Measurements from ENCODE around the gene CCM2. TPM values are rescaled to one million over a fixed set of nuclear protein-coding genes. Genes with fewer than 3 reads are reported as not detected.
"Not testable (repeated sequence)": the region's sequence is repeated elsewhere in the genome, so short reads cannot be mapped to it uniquely, and the experiment has no call there.

CCM2 gene
- total RNA-seq, 1 experiment from 2014 or later = 42.5 TPM

DNA sequence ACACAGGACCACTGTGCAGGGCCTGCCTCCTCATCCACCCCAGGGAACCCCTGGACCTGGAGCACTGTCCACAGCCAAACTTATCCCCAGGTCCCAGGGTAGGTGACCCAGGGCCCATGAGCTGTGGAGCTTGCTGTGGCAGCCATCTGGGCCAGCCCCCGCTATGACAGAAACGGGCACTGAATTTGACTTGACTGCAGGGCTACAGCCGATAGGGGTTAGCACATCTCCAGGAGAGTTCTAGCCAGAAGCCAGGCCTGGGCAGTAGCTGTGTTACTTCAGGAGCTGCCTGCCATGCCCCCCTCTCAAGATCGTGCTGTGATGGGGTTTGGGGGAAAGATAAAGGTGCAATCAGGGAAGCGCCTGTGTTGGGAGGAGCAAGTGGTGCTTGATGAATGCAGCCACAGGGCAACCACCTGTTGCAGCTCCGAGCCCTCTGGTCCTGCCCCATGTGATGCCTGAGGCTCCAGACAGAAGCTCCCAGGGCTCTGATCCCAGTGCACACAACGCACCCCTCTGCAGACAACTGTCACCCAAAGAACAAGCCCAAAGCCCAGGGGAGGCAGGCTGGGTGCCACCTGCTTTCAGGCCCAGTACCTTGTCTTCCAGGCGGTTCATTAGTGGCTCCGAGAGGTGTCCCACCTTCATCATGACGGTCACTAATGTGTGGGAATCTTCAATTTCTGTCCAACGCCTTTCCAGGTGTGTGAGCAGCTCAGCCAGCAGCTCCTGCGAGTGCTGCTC lies 105.0 kb downstream of the CCM2 start:
- H3K4me1 ChIP-seq (ENCODE audit: low read length) = peaks cover 13% of the 10 kb centered on the region
- peaks cover 32% of the 10 kb centered on the region for H3K79me2 ChIP-seq (ENCODE audit: low read length)
- H3K4me2 ChIP-seq (ENCODE audit: low read depth, low read length, poor library complexity, severe bottlenecking) = no peak overlapping the region

DNA sequence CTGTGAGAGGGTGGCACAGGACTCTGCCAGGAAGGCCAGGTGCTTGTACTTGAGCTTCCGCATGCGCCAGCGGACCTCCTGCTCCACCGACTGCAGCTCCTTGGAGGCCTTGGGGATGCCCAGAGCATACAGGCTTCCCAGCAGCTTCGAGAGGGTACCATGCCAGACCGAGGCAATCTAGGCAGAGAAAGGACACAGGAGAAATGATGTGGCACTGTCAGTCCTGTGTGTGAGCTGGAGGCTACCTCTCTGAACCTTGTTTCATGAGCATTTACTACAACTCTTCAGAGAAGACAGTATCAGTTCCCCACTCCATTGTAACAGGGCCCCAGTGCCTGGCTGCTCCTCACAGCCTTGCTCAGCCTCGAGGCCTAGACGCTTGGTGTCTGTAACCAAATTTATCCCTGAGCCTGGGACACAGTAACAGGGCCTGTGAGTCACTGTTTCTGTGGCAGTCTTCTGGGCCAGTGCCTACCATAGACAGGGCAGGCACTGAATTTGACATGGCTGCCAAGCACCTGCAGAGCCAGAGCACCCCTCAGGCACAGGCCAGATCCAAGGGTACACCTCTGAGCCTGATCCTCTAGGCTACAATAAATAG lies 105.7 kb downstream of the CCM2 start:
- Histone ChIP-seq H3K9me3 (ENCODE audit: low read length) (no peaks in the 10 kb centered on the region), H2AFZ (ENCODE audit: low read length) (no peak overlapping the region), H3K4me1 (ENCODE audit: low read length) (peaks cover 19% of the 10 kb centered on the region), H3K27me3 (ENCODE audit: low read length) (no peaks in the 10 kb centered on the region), H3K4me2 (ENCODE audit: low read depth, low read length, poor library complexity, severe bottlenecking) (no peak overlapping the region), H3K9me2 (replicated peaks; ENCODE audit: insufficient read depth, low read length) (no peaks in the 10 kb centered on the region), H4K20me1 (ENCODE audit: insufficient read depth, low read depth, low read length) (peaks cover 43% of the 10 kb centered on the region), H3K79me2 (ENCODE audit: low read length) (peaks cover 39% of the 10 kb centered on the region), H3K27ac (ENCODE audit: low read length) (no peak overlapping the region), H3K4me3 (ENCODE audit: low read length) (no peak overlapping the region), H3K36me3 (ENCODE audit: insufficient read depth, low read length) (peaks cover 57% of the 10 kb centered on the region), H3K9ac (ENCODE audit: low read length) (no peak overlapping the region)
- DNase-seq = no peak

More for the DNA sequence above, 105.0 kb downstream of the CCM2 start:
- Histone ChIP-seq H3K36me3 (ENCODE audit: insufficient read depth, low read length) (peaks cover 61% of the 10 kb centered on the region), H3K9me2 (replicated peaks; ENCODE audit: insufficient read depth, low read length) (no peaks in the 10 kb centered on the region), H3K4me3 (ENCODE audit: low read length) (no peak overlapping the region), H2AFZ (ENCODE audit: low read length) (no peak overlapping the region), H3K9me3 (ENCODE audit: low read length) (no peaks in the 10 kb centered on the region), H3K27me3 (ENCODE audit: low read length) (no peaks in the 10 kb centered on the region), H3K27ac (ENCODE audit: low read length) (no peak overlapping the region), H4K20me1 (ENCODE audit: insufficient read depth, low read depth, low read length) (peaks cover 43% of the 10 kb centered on the region), H3K9ac (ENCODE audit: low read length) (no peak overlapping the region)
- DNase-seq = no peak

DNA sequence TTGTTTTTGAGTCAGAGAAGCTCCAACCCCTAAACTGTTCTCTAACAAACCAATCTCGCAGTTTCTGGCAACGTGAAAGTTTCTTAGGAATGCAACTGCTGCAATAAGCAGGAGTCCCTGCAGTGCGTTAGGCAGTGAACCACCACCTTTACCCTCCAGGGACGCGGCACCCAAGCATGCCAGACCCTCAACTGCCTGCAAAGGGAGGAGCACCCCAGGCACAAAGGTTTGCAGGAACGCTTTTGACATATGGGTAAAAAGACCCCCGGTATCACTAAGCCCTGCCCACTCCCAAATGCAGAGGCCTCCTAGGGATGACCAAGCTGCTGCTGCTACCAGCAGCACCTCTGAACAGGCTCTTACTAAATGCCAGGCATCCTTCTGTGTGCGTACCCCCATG lies 106.8 kb downstream of the CCM2 start:
- Histone ChIP-seq H3K4me3 (ENCODE audit: low read length) (no peak overlapping the region), H3K4me1 (ENCODE audit: low read length) (peaks cover 20% of the 10 kb centered on the region), H3K36me3 (ENCODE audit: insufficient read depth, low read length) (peaks cover 55% of the 10 kb centered on the region), H3K79me2 (ENCODE audit: low read length) (peaks cover 47% of the 10 kb centered on the region), H2AFZ (ENCODE audit: low read length) (no peak overlapping the region), H3K4me2 (ENCODE audit: low read depth, low read length, poor library complexity, severe bottlenecking) (no peak overlapping the region), H3K9ac (ENCODE audit: low read length) (no peak overlapping the region), H3K27ac (ENCODE audit: low read length) (no peak overlapping the region), H4K20me1 (ENCODE audit: insufficient read depth, low read depth, low read length) (peaks cover 37% of the 10 kb centered on the region), H3K27me3 (ENCODE audit: low read length) (no peaks in the 10 kb centered on the region), H3K9me3 (ENCODE audit: low read length) (no peaks in the 10 kb centered on the region), H3K9me2 (replicated peaks; ENCODE audit: insufficient read depth, low read length) (no peaks in the 10 kb centered on the region)
- DNase-seq = no peak

DNA sequence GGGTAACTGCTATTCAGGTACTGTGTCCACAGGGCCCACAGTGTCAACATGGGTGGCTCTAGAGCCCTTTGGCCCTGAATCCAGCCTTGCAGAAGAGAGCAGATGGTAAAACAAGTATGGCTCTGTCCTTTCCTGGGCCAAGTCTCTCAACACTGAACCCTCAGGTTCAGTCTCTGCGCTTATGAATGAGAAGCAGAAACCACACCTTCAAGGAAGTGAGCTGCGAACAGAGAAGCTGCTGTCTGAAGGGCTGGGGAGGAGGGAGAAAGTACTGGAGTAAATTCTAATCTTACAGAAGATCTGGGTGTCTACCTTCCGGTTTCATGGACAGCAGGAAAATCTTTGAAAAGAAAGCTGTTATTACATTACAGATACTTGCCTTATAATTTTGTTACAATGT lies 107.4 kb downstream of the CCM2 start:
- peaks cover 53% of the 10 kb centered on the region for H3K36me3 ChIP-seq (ENCODE audit: insufficient read depth, low read length)
- H3K9ac ChIP-seq (ENCODE audit: low read length) = no peak overlapping the region
- H3K9me3 ChIP-seq (ENCODE audit: low read length) = no peaks in the 10 kb centered on the region
- H4K20me1 ChIP-seq (ENCODE audit: insufficient read depth, low read depth, low read length) = peaks cover 36% of the 10 kb centered on the region
- no peak for DNase-seq
- H3K27me3 ChIP-seq (ENCODE audit: low read length) = no peaks in the 10 kb centered on the region
- no peak overlapping the region for H3K27ac ChIP-seq (ENCODE audit: low read length)
- no peaks in the 10 kb centered on the region for H3K9me2 ChIP-seq (replicated peaks; ENCODE audit: insufficient read depth, low read length)
- no peak overlapping the region for H2AFZ ChIP-seq (ENCODE audit: low read length)
- no peak overlapping the region for H3K4me3 ChIP-seq (ENCODE audit: low read length)
- H3K79me2 ChIP-seq (ENCODE audit: low read length) = peaks cover 47% of the 10 kb centered on the region
- no peak overlapping the region for H3K4me2 ChIP-seq (ENCODE audit: low read depth, low read length, poor library complexity, severe bottlenecking)
- H3K4me1 ChIP-seq (ENCODE audit: low read length) = peaks cover 23% of the 10 kb centered on the region

DNA sequence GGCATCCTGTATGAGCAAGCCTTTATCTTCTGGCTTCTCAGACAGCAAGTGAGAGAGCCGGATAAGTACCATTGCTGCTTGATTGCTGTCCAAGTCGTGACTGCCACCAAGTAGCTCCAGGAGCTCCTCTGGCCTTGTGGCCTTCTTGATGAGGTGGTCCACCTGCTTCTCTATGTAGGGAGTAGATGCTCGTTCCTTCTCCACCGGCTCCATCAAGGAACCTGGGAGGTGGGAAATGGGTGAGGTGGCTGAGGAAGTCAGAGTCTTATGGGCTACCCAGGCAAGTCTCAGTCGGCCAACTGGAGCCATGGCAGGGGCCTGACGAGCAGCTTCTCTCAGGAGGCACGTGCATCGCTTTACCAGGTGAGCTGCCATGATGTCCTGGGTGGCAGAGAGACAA lies 108.9 kb downstream of the CCM2 start:
- Histone ChIP-seq H4K20me1 (ENCODE audit: insufficient read depth, low read depth, low read length) (peaks cover 36% of the 10 kb centered on the region), H3K9ac (ENCODE audit: low read length) (no peak overlapping the region), H3K27ac (ENCODE audit: low read length) (no peak overlapping the region), H3K9me2 (replicated peaks; ENCODE audit: insufficient read depth, low read length) (no peaks in the 10 kb centered on the region), H3K4me2 (ENCODE audit: low read depth, low read length, poor library complexity, severe bottlenecking) (peak overlapping the region; percentile 23), H3K79me2 (ENCODE audit: low read length) (peaks cover 47% of the 10 kb centered on the region), H3K9me3 (ENCODE audit: low read length) (no peaks in the 10 kb centered on the region), H2AFZ (ENCODE audit: low read length) (no peak overlapping the region), H3K27me3 (ENCODE audit: low read length) (no peaks in the 10 kb centered on the region), H3K4me3 (ENCODE audit: low read length) (no peak overlapping the region), H3K4me1 (ENCODE audit: low read length) (peaks cover 28% of the 10 kb centered on the region), H3K36me3 (ENCODE audit: insufficient read depth, low read length) (peaks cover 45% of the 10 kb centered on the region)
- no peak for DNase-seq

DNA sequence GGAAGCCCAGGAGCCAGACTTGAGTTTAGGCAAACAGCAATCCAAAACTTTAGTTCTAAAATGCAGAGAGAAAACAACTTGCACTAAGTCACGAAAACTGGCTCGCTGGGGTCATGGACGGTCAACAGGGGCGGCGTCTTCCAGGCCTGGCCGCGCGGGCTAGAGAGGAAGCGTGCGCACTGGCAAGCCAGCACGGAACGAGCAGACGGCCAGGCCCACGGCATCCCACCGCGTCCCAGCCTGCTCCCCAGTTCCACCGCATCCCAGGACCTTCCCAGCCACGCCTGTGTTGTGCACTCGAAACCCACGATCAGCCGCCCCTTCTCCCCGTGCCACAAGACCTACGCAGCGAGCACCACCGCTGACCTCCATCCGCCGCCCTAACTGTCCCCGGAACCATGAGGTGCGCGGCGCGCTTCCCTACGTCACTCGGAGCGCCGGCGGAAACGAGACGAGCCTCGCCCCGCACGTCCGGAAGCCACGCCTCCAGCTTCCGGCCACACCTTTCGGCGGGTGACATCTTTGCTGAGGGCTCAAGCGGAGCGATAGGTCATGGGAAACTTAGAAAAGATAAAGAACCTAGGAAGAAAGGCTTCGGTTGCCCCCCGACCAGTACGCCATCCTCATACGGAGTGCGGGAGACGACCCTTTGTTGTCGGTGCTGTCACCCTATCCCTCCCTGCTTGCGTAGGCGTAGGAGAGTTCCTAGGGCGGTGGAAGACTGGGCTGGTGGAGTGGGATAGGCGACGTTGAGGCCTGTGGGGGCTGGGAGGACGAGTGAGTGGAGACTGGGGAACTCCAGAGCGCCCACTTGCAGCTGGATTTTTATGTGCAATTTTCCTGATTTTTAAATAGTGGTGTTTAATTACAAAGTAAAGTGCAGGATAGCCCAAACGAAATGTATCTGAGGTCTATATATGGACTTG lies 111.6 kb downstream of the CCM2 start, which contains the start of gene TBRG4:
TBRG4 (minus strand) TSS at position 400 of the 926 bp plus-strand sequence. CDS start 2,460 bp downstream, outside the sequence.
- peak within 1 kb of the TSS; percentile 77 for H3K27ac ChIP-seq (ENCODE audit: low read length)
- H4K20me1 ChIP-seq (ENCODE audit: insufficient read depth, low read depth, low read length) = peaks cover 26% of the 10 kb centered on the region
- H3K27me3 ChIP-seq (ENCODE audit: low read length) = no peaks in the 10 kb centered on the region
- DNase-seq = peak; percentile 99
- H3K4me3 ChIP-seq (ENCODE audit: low read length) = peak within 1 kb of the TSS; percentile 88
- peaks cover 47% of the 10 kb centered on the region for H3K79me2 ChIP-seq (ENCODE audit: low read length)
- peak within 1 kb of the TSS; percentile 94 for H3K9ac ChIP-seq (ENCODE audit: low read length)
- no peaks in the 10 kb centered on the region for H3K9me2 ChIP-seq (replicated peaks; ENCODE audit: insufficient read depth, low read length)
- peak within 1 kb of the TSS; percentile 76 for H3K4me2 ChIP-seq (ENCODE audit: low read depth, low read length, poor library complexity, severe bottlenecking)
- peaks cover 26% of the 10 kb centered on the region for H3K36me3 ChIP-seq (ENCODE audit: insufficient read depth, low read length)
- H3K9me3 ChIP-seq (ENCODE audit: low read length) = no peaks in the 10 kb centered on the region
- peaks cover 34% of the 10 kb centered on the region for H3K4me1 ChIP-seq (ENCODE audit: low read length)
- peak within 1 kb of the TSS; percentile 26; the same call in 1 of the 2 replicates for H2AFZ ChIP-seq (ENCODE audit: low read length)

DNA sequence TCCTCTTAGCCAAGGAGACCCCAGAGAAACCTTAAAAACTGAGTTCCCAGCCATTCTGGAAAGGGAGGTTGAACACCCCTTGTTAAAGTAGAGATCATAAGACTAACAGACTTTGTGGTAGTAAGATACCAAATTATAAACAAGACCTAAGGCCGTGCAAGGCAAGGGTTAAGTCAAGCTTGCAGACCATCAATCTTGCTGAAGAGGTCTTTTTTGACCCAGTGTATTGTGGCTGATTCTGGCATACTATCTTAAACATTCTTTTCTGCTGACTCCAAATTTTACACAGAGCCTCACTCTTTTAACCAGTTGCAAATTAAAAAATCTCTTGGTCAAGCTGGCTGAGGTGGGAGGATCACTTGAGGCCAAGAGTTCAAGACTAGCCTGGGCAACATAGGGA lies 112.6 kb downstream of the CCM2 start:
- Histone ChIP-seq H3K27me3 (ENCODE audit: low read length) (no peaks in the 10 kb centered on the region), H3K79me2 (ENCODE audit: low read length) (peaks cover 38% of the 10 kb centered on the region), H3K27ac (ENCODE audit: low read length) (no peak overlapping the region), H3K4me1 (ENCODE audit: low read length) (peaks cover 34% of the 10 kb centered on the region), H4K20me1 (ENCODE audit: insufficient read depth, low read depth, low read length) (peaks cover 17% of the 10 kb centered on the region), H3K9me2 (replicated peaks; ENCODE audit: insufficient read depth, low read length) (no peaks in the 10 kb centered on the region), H3K9ac (ENCODE audit: low read length) (peak overlapping the region; percentile 94), H2AFZ (ENCODE audit: low read length) (no peak overlapping the region), H3K4me2 (ENCODE audit: low read depth, low read length, poor library complexity, severe bottlenecking) (peak overlapping the region; percentile 76), H3K36me3 (ENCODE audit: insufficient read depth, low read length) (peaks cover 18% of the 10 kb centered on the region), H3K4me3 (ENCODE audit: low read length) (peak overlapping the region; percentile 88), H3K9me3 (ENCODE audit: low read length) (no peaks in the 10 kb centered on the region)
- DNase-seq = no peak

DNA sequence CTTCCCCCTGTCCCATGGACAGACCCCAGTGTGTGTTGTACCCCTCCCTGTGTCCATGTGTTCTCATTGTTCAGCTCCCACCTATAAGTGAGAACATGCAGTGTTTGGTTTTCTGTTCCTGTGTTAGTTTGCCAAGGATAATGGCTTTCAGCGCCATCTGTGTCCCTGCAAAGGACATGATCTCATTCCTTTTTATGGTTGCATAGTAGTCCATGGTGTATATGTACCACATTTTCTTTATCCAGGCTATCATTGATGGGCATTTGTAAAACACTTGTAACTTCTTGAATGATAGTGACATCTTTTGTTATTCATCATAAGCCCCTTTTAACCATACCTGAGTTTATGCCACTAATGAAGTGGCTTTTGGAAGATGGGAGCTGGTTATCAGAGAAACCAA lies 114.3 kb downstream of the CCM2 start:
- not testable (repeated sequence) for H3K9me2 ChIP-seq (replicated peaks; ENCODE audit: insufficient read depth, low read length); H3K4me3 ChIP-seq (ENCODE audit: low read length); H3K27ac ChIP-seq (ENCODE audit: low read length); H3K27me3 ChIP-seq (ENCODE audit: low read length); H2AFZ ChIP-seq (ENCODE audit: low read length); H3K36me3 ChIP-seq (ENCODE audit: insufficient read depth, low read length); H3K4me2 ChIP-seq (ENCODE audit: low read depth, low read length, poor library complexity, severe bottlenecking); H3K9me3 ChIP-seq (ENCODE audit: low read length); H4K20me1 ChIP-seq (ENCODE audit: insufficient read depth, low read depth, low read length); H3K9ac ChIP-seq (ENCODE audit: low read length); DNase-seq
- Histone ChIP-seq H3K79me2 (ENCODE audit: low read length) (peaks cover 22% of the 10 kb centered on the region), H3K4me1 (ENCODE audit: low read length) (peaks cover 37% of the 10 kb centered on the region)

Measured in Karpas-422 (cell line).